ENCODE measurements around the gene ST8SIA3.
"Not testable (repeated sequence)": the region's sequence is repeated elsewhere in the genome, so short reads cannot be mapped to it uniquely, and the experiment has no call there.

Gene ST8SIA3

GRCh38 chr18:57366528-57367081, 14.2 kb downstream of the ST8SIA3 start:
- no peak for DNase-seq

GRCh38 chr18:57372444-57372843, 20.1 kb downstream of the ST8SIA3 start:
- no peak for DNase-seq

DNA sequence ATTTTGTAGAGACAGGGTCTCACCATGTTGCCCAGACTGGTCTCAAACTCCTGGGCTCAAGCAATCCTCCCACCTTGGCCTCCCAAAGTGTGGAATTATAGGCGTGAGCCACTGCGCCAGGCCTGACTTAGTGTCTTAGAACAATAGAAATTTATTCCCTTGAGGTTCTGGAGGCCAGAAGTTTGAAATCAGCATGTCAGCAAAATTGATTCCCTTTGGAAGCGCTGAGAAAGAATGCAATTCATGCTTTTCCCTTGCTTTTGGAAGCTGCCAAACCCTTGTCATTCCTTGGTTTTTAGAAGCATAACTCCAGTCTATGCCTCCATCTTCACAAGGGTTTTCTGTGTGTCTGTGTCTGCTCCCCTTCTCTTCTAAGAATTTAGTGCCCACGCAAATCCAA, 20.7 kb downstream of the ST8SIA3 start:
- DNase-seq = no peak

- no peak for DNase-seq
Observed at GRCh38 chr18:57376503-57376902, 24.1 kb downstream of the ST8SIA3 start.

- DNase-seq = no peak
Observed at GRCh38 chr18:57389271-57389670, 36.9 kb downstream of the ST8SIA3 start.

- no peak for DNase-seq
Observed at GRCh38 chr18:57390044-57390443, 37.7 kb downstream of the ST8SIA3 start.

DNA sequence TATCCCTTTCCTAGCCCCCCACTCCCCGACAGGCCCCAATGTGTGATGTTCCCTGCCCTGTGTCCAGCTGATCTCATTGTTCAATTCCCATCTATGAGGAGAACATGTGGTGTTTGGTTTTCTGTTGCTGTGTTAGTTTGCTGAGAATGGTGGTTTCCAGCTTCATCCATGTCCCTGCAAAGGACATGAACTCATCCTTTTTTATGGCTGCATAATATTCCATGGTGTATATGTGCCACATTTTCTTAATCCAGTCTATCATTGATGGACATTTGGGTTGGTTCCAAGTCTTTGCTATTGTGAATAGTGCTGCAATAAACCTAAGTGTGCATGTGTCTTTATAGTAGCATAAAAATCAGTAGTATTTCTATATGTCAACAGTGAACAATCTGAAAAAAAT, 42.4 kb downstream of the ST8SIA3 start:
- not testable (repeated sequence) for DNase-seq

DNA sequence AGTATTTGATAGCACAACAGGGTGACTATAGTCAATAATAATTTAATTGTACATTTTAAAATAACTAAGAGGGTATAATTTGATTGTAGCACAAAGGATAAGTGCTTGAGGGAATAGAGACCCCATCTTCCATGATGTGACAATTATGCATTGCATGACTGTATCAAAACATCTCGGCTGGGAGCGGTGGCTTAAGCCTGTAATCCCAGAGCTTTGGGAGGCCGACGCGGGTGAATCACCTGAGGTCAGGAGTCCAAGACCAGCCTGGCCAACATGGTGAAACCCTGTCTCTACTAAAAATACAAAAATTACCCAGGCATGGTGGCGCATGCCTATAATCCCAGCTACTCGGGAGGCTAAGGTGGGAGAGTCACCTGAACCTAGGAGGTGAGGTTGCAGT, 44.5 kb downstream of the ST8SIA3 start:
- not testable (repeated sequence) for DNase-seq

DNA sequence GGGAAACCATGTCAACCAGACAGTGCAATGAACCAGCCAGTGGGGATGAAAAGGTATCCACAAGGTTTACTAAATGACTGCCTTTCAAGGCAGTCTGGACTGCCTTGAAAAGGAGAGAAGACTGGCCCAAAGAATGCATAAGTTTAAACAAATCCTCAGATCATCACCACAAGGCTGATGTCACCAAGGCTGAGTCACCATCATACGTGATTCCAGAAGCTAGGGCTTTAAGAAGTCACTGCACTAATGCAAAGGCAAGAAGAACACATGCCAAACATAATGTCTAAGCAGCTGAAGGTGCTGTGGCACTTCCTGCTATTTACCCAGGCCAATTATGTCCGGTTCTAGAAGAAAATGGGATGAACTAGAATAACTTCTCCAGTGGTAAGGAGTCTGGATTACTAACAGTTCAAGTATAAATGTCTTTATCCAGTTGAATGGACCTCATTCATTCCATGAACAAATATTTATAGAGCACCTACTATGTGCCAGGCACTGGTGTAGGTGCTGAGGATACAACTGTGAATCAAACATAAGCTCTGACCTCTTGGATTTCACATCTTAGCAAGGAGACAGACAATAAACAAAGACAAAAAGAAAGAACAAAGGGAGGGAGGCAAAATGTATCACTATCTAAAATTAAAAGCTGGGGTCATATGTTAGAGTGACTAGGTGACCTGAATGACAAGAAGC, 45.2 kb downstream of the ST8SIA3 start:
- DNase-seq = no peak

DNA sequence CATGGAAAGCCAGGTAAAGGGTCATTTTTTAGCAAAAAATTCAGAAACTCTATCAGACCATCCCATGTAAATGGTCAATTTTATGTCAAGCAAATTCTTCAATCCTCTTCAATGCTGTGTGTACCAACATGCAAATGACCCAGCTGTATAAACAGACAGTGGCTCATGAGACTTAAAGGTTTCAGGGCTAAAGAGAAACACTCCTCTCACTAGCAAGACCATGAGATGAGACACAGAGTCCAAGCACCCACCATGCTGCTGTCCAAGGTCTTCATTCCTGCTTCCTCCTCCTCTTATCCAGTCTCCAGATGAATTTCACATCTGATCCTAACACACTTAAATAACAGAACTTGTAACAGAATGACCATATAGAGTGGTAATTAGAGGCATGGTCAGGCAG, 52.0 kb downstream of the ST8SIA3 start:
- DNase-seq = no peak

GRCh38 chr18:57409650-57410049, 57.3 kb downstream of the ST8SIA3 start:
- DNase-seq = no peak

DNA sequence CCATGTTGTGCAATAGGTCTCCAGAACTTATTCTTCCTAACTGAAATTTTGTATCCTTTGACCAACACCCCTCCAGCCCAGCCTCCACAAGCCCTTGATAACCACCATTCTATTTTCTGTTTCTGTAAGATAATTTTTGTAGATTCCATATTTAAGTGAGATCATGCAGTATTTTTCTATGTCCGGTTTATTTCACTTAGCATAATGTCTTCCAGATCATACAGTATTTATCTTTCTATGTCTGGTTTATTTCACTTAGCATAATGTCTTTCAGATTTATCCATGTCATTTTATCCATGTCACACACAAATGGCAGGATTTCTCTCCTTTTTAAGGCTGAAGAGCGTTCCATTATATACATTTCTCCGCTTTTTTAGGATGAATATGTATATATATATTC, 58.4 kb downstream of the ST8SIA3 start:
- no peak for DNase-seq

DNA sequence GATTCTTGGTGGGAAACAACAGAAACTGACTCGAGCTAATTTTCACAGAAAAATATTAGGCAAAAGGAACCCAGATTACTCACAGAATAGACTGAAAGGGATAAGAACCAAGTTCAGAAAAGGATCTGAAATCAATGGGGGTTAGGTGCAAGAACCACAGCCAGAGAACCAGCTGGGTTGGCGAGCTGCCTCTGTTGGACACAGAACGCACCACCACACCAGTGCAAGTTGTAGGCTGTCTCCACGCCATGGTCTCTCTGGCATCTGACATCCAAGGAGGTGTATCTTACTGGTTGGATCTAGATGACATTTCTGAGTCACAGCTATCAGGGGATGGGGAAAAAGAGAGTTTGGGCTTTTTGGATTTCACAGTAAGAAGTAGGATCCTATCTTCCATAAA, 64.2 kb downstream of the ST8SIA3 start:
- no peak for DNase-seq
